GM23248 (cell line): ENCODE measurements around the gene ADCY2. TPM values are rescaled to one million over a fixed set of nuclear protein-coding genes. Genes with fewer than 3 reads are reported as not detected.

Experiments used
- DNase-seq: peaks from one replicate; pipeline ENCODE4 v3.0.0-alpha.2; 2015
- H2AFZ ChIP-seq: fragments of 200-600 bp; sonication (generic); 2 replicates; pipeline ENCODE4 v1.6.1; 2016; ENCODE audit warnings: antibody characterized with exemption
- H3F3A ChIP-seq: fragments of 200-600 bp; sonication (generic); 2 replicates; pipeline ENCODE4 v1.6.1; 2016; ENCODE audit warnings: mild to moderate bottlenecking, antibody characterized with exemption, mixed run types; ENCODE audit not compliant: insufficient read depth
- H3K27ac ChIP-seq: fragments of 200-600 bp; sonication (generic); 2 replicates; pipeline ENCODE4 v1.5.1; 2016; ENCODE audit warnings: mild to moderate bottlenecking
- H3K27me3 ChIP-seq: fragments of 200-600 bp; sonication (generic); replicated peaks from 2 replicates; pipeline ENCODE4 v1.6.1; 2016; ENCODE audit warnings: mild to moderate bottlenecking; ENCODE audit not compliant: insufficient read depth
- H3K36me3 ChIP-seq: fragments of 200-600 bp; sonication (generic); 2 replicates; pipeline ENCODE4 v1.6.1; 2016; ENCODE audit warnings: low read depth, mild to moderate bottlenecking
- H3K4me1 ChIP-seq: fragments of 200-600 bp; sonication (generic); 2 replicates; pipeline ENCODE4 v1.6.1; 2016; ENCODE audit warnings: mild to moderate bottlenecking; ENCODE audit not compliant: insufficient read depth
- H3K4me2 ChIP-seq: fragments of 200-600 bp; sonication (generic); one replicate; pipeline ENCODE4 v1.6.1; 2016; ENCODE audit warnings: mild to moderate bottlenecking; ENCODE audit not compliant: unreplicated experiment
- H3K4me3 ChIP-seq: fragments of 200-600 bp; sonication (generic); 2 replicates; pipeline ENCODE4 v1.5.1; 2016; ENCODE audit warnings: mild to moderate bottlenecking
- H3K79me2 ChIP-seq: fragments of 200-600 bp; sonication (generic); 2 replicates; pipeline ENCODE4 v1.6.1; 2016; ENCODE audit warnings: mild to moderate bottlenecking; ENCODE audit not compliant: insufficient read depth
- H3K9ac ChIP-seq: fragments of 200-600 bp; sonication (generic); 2 replicates; pipeline ENCODE4 v1.6.1; 2016; ENCODE audit warnings: mild to moderate bottlenecking
- H3K9me2 ChIP-seq: fragments of 200-600 bp; sonication (generic); 2 replicates; pipeline ENCODE4 v1.6.1; 2016; ENCODE audit warnings: mixed run types, mild to moderate bottlenecking, moderate library complexity; ENCODE audit not compliant: insufficient read depth
- H3K9me3 ChIP-seq: fragments of 200-600 bp; sonication (generic); one replicate; pipeline ENCODE4 v1.6.1; 2017; ENCODE audit warnings: low read depth
- H4K20me1 ChIP-seq: fragments of 200-600 bp; sonication (generic); 2 replicates; pipeline ENCODE4 v1.6.0; 2016; ENCODE audit not compliant: insufficient read depth
- EZH2 ChIP-seq: fragments of 200-600 bp; sonication (generic); IDR thresholded peaks from 2 replicates; pipeline ENCODE4 v1.6.1; 2018; ENCODE audit warnings: antibody characterized with exemption, mild to moderate bottlenecking; ENCODE audit not compliant: insufficient read depth, poor library complexity, severe bottlenecking
- EZH2phosphoT487 ChIP-seq: fragments of 200-600 bp; sonication (generic); IDR thresholded peaks from 2 replicates; pipeline ENCODE4 v1.6.1; 2018; ENCODE audit warnings: antibody characterized with exemption, moderate library complexity, mild to moderate bottlenecking, low read depth; ENCODE audit not compliant: insufficient read depth
- WGBS, 2 experiments: methylation state at CpG; one replicate each; pipeline ENCODE4 v1.1.6; 2015 to 2017; ENCODE audit warnings: low lambda C conversion rate in 2 of 2, low coverage in 1 of 2; ENCODE audit errors: missing lambda C conversion rate in 2 of 2; 5-methylcytosine and 5-hydroxymethylcytosine counted together
- in situ Hi-C: fragments of 300-500 bp; cut with MboI; formaldehyde crosslinking; loops from 2 replicates; pipeline ENCODE4 v1.15.0; 2020
- polyA plus RNA-seq: library from polyadenylated mRNA; unstranded; fragments of >200 nt; fragmentation: Nextera tagmentation; extraction: Ambion mirVana; gene quantifications from 2 replicates; pipeline ENCODE4 v1.2.1, GENCODE V29; 2016
- total RNA-seq: library from RNA; depleted of rRNA; stranded (reverse); fragments of >200 nt; shearing (Covaris generic); gene quantifications from 2 replicates; pipeline ENCODE4 v1.2.3, GENCODE V29; 2014

ADCY2 gene
- total and polyA plus RNA-seq, 2 experiments from 2014 or later: 0.11 TPM; not detected in 1

DNA sequence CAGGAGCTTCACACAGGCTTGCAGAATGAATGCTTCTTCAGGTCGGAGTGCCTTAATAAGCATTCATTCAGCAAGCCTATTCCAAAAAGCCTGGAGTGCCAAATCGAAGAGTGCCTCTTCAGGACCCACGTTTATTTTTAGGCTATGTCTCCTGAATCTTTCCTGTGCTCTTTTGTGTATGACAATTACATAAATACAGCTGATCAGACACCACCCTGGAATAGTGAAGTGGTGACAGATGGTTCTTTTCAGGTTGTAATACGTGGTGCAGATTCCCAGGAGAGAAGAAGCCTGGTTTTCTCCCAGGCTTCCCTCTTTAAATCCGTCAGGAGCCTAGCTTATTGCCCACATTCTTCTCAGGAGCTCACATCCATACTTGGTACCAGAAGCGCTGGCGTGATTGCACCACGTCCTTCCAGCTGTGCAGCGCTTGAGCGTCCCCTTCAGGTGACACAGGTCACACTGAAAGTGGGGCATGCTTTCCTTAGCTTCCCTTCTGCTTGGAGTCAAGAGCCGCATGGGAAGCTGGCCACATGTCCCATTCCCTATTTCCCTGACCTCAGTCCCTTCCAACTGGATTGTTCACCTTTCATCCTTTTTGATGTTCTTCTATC lies 123.1 kb downstream of the ADCY2 start:
- in situ Hi-C loops: no loop called here
- Histone ChIP-seq H2AFZ (no peak overlapping the region), H3K4me2 (no peak overlapping the region), H3K4me1 (no peaks in the 10 kb centered on the region), H3K9ac (no peak overlapping the region), H3K79me2 (no peaks in the 10 kb centered on the region), H4K20me1 (no peaks in the 10 kb centered on the region), H3K9me3 (no peaks in the 10 kb centered on the region), H3K4me3 (no peak overlapping the region), H3K9me2 (no peaks in the 10 kb centered on the region), H3K27ac (no peak overlapping the region), H3K27me3 (no peaks in the 10 kb centered on the region), H3K36me3 (no peaks in the 10 kb centered on the region), H3F3A (no peaks in the 10 kb centered on the region)
- TF ChIP-seq EZH2phosphoT487 (no peak), EZH2 (no peak)
- 37 to 44% methylated on average over 11 of the region's 11 CpGs for WGBS, 2 experiments
- DNase-seq: no peak

- DNase-seq: no peak
- H2AFZ ChIP-seq: no peak overlapping the region
These were observed 123.6 kb downstream of the ADCY2 start for GRCh38 chr5:7519564-7519963.

DNA sequence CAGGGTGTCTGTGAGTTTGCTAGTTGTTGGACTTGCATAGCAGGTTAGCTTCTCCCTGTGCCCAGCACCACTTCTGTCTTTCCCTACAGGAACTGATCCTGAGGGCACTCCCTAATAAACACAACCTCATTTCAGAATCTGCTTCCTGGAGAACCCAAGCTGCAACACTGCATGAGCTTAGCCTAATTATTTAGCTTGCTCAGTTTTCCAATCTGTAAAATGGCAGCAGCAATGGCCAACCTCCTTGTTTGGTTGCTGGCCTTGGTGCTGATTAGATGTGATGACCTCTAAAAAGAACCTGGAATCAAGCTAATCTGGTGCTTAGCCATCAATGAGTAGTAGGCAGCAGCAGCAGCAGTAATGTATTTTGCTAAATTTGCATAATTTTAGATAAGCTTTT lies 133.9 kb downstream of the ADCY2 start:
- Histone ChIP-seq H3K9me2 (no peaks in the 10 kb centered on the region), H3K27me3 (no peaks in the 10 kb centered on the region), H3K4me3 (no peak overlapping the region), H3K4me1 (no peaks in the 10 kb centered on the region), H3K27ac (no peak overlapping the region), H3F3A (no peaks in the 10 kb centered on the region), H3K79me2 (no peaks in the 10 kb centered on the region), H2AFZ (no peak overlapping the region), H3K36me3 (no peaks in the 10 kb centered on the region), H4K20me1 (no peaks in the 10 kb centered on the region), H3K4me2 (no peak overlapping the region), H3K9me3 (no peaks in the 10 kb centered on the region), H3K9ac (no peak overlapping the region)
- DNase-seq: no peak
- in situ Hi-C loops: no loop called here
- no peak for TF ChIP-seq EZH2phosphoT487
- TF ChIP-seq EZH2: no peak

More at GRCh38 chr5:7519564-7519963, 123.6 kb downstream of the ADCY2 start:
- in situ Hi-C loops: no loop called here
- H3K27me3 ChIP-seq: no peaks in the 10 kb centered on the region
- H3K27ac ChIP-seq: no peak overlapping the region
- no peaks in the 10 kb centered on the region for H3K4me1 ChIP-seq
- H3F3A ChIP-seq: no peaks in the 10 kb centered on the region
- no peak overlapping the region for H3K4me3 ChIP-seq
- H3K79me2 ChIP-seq: no peaks in the 10 kb centered on the region
- no peaks in the 10 kb centered on the region for H4K20me1 ChIP-seq
- TF ChIP-seq EZH2 (no peak), EZH2phosphoT487 (no peak)
- H3K4me2 ChIP-seq: no peak overlapping the region
- no peaks in the 10 kb centered on the region for H3K36me3 ChIP-seq
- no peaks in the 10 kb centered on the region for H3K9me3 ChIP-seq
- WGBS, 2 experiments: 7% methylated on average over 5 of the region's 5 CpGs
- H3K9me2 ChIP-seq: no peaks in the 10 kb centered on the region
- H3K9ac ChIP-seq: no peak overlapping the region

DNA sequence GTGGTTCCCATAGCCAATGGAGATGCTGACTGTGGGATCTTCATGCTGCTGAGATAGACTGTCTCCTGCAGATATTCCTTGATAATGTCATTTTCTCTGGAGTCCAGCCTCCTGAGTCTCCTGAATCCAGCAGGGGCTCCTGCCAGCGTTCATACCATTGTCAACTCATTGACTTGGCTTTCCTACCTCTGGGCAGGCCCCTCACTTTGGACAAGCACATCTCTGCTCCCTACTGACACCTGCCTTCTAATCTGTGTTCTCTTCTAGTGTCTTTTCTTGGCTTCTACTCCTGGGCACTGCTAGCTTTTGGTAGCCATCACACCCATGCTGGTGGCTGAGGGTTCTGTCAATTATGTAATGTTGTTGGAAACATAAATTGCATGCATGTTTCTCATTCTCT lies 138.0 kb downstream of the ADCY2 start:
- no peaks in the 10 kb centered on the region for H3K9me2 ChIP-seq
- H3K9me3 ChIP-seq: no peaks in the 10 kb centered on the region
- no peaks in the 10 kb centered on the region for H3K36me3 ChIP-seq
- no peaks in the 10 kb centered on the region for H3F3A ChIP-seq
- no peak overlapping the region for H3K4me2 ChIP-seq
- TF ChIP-seq EZH2phosphoT487 (no peak), EZH2 (no peak)
- DNase-seq: no peak
- no peak overlapping the region for H3K4me3 ChIP-seq
- no peak overlapping the region for H3K9ac ChIP-seq
- 23 to 30% methylated on average over 1 of the region's 1 CpG for WGBS, 2 experiments
- in situ Hi-C loops: no loop called here
- H4K20me1 ChIP-seq: no peaks in the 10 kb centered on the region
- no peaks in the 10 kb centered on the region for H3K4me1 ChIP-seq
- H2AFZ ChIP-seq: no peak overlapping the region
- H3K79me2 ChIP-seq: no peaks in the 10 kb centered on the region
- no peak overlapping the region for H3K27ac ChIP-seq
- H3K27me3 ChIP-seq: no peaks in the 10 kb centered on the region

DNA sequence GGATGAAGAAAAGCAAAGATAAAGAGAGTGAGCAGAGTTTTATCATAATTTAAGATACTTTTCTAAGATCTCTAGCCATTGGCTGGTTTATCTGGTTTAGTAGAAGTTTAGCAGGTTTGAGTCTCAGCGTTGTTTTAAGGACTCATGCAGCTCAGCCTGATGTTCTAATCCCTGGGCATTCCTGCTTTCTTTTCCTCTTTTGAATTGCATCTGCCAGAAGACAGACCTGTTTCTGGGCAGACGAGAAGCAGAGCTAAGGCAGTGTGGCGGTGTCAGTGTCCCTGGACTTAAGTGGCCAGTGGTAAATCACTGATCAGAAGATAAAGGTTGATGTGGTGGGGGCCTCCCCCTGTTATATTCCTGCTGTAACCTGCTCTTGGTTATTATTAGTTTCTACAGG lies 138.6 kb downstream of the ADCY2 start:
- no peak overlapping the region for H3K9ac ChIP-seq
- no peaks in the 10 kb centered on the region for H3K27me3 ChIP-seq
- WGBS, 2 experiments: 55% methylated on average over 3 of the region's 3 CpGs
- H3K9me3 ChIP-seq: no peaks in the 10 kb centered on the region
- in situ Hi-C loops: no loop called here
- TF ChIP-seq EZH2: no peak
- no peak for TF ChIP-seq EZH2phosphoT487
- no peaks in the 10 kb centered on the region for H3K9me2 ChIP-seq
- no peak overlapping the region for H3K4me2 ChIP-seq
- no peak overlapping the region for H3K4me3 ChIP-seq
- no peak overlapping the region for H3K27ac ChIP-seq
- H2AFZ ChIP-seq: no peak overlapping the region
- DNase-seq: no peak
- no peaks in the 10 kb centered on the region for H3K79me2 ChIP-seq
- no peaks in the 10 kb centered on the region for H3K4me1 ChIP-seq
- H4K20me1 ChIP-seq: no peaks in the 10 kb centered on the region
- H3K36me3 ChIP-seq: no peaks in the 10 kb centered on the region
- H3F3A ChIP-seq: no peaks in the 10 kb centered on the region
